Lower leg skin (tissue), 3 donors: ENCODE measurements around the gene CSNK1D.

Source experiments
- CTCF ChIP-seq, 3 donors: fragments of 450-650 bp; IDR thresholded peaks; one replicate each; pipeline ENCODE4 v1.5.1; 2016; ENCODE audit warnings: antibody characterized with exemption in 3 of 3, mild to moderate bottlenecking in 3 of 3, moderate library complexity in 2 of 3
- POLR2A ChIP-seq, 2 donors: fragments of 450-650 bp; IDR thresholded peaks; one replicate each; pipeline ENCODE4 v1.6.1; 2016 to 2017; ENCODE audit warnings: antibody characterized with exemption in 2 of 2, mild to moderate bottlenecking in 1 of 2, moderate library complexity in 1 of 2

GRCh38 chr17:82200135-82200534 lies 73.4 kb downstream of the CSNK1D start:
- TF ChIP-seq CTCF (IDR thresholded peaks at IDR 0.05) (no peak), POLR2A (IDR thresholded peaks at IDR 0.05) (no peak)
